GM13976 (cell line): ENCODE results near the gene ADORA1.

Source experiments
- DNase-seq: peaks from one replicate; pipeline ENCODE4 v3.0.0; 2012; ENCODE audit warnings: low spot score
- in situ Hi-C: fragments of 300-500 bp; cut with MboI; formaldehyde crosslinking; loops from one replicate; pipeline ENCODE4 v1.12.0; 2022; ENCODE audit warnings: low sequenced_read_pairs, mixed read lengths, inconsistent platforms; ENCODE audit not compliant: unreplicated experiment
- TF ChIP-seq, protein P1 (sequence below): IDR thresholded peaks from 2 replicates; pipeline ENCODE4 v1.5.1; 2012; ENCODE audit warnings: borderline replicate concordance, mild to moderate bottlenecking; ENCODE audit not compliant: insufficient read depth; ENCODE audit errors: extremely low read depth, missing control alignments, control extremely low read depth

The ADORA1 gene

DNA sequence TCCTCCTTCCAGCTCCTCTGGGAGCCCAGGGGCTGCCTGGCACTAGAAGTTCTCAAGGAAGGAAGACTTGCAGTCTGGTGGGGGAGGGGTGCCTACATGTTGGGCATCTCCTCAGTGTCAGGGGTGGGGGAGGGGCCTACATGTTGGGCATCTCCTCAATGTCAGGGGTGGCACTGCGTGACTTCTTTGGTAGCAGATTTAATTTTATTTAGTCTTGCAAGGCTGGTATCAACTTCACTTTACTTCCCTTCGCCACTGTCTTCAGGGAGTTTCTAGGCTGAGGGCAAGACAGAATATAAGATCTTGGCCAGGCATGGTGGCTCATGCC is 18.5 kb downstream of the ADORA1 start:
- TF ChIP-seq, protein P1, sequence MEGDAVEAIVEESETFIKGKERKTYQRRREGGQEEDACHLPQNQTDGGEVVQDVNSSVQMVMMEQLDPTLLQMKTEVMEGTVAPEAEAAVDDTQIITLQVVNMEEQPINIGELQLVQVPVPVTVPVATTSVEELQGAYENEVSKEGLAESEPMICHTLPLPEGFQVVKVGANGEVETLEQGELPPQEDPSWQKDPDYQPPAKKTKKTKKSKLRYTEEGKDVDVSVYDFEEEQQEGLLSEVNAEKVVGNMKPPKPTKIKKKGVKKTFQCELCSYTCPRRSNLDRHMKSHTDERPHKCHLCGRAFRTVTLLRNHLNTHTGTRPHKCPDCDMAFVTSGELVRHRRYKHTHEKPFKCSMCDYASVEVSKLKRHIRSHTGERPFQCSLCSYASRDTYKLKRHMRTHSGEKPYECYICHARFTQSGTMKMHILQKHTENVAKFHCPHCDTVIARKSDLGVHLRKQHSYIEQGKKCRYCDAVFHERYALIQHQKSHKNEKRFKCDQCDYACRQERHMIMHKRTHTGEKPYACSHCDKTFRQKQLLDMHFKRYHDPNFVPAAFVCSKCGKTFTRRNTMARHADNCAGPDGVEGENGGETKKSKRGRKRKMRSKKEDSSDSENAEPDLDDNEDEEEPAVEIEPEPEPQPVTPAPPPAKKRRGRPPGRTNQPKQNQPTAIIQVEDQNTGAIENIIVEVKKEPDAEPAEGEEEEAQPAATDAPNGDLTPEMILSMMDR = no peak
- in situ Hi-C loops = no loop called here

DNA sequence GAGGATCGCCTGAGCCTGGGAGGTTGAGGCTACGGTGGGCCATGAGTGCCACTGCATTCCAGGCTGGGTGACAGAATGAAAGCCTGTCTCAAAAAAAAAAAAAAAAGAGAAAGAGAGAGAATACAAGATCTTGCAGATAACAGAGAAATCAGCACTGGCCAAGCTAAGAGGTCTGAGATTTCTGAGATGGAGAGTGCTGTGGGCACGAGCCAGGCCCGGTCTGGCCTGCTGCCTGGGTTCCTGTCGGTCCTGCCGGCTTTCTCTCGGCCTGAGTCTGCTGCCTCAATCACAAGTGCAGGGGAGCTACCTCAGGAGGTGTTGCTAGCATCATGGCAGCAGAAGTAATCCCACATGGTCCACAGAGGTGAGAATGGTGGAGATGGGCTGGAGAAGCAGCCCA is 19.0 kb downstream of the ADORA1 start:
- in situ Hi-C loops = no loop called here
- DNase-seq = no peak
- TF ChIP-seq, protein P1 = no peak

More for the DNA sequence above, 18.5 kb downstream of the ADORA1 start:
- no peak for DNase-seq

GRCh38 chr1:203147376-203147775 is 19.9 kb downstream of the ADORA1 start:
- TF ChIP-seq, protein P1 = no peak
- in situ Hi-C loops = no loop called here
- no peak for DNase-seq

DNA sequence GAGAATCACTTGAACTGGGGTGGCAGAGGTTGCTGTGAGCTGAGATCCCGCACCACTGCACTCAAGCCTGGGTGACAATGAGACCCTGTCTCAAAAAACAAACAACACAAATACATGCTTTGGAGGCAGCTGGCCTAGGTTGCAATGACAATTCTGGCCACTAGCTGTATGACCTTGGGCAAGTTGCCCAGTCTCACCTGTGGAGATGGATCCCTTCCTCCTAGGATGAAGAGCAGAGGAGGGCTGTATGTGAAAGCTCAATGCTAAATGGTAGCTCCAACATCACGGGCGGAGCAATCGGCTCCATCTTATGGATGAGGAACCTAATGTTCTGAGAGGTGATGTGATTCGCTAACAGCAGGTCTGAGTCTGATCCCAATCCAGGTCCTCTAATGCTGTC is 20.6 kb downstream of the ADORA1 start:
- DNase-seq = no peak
- in situ Hi-C loops = no loop called here
- TF ChIP-seq, protein P1 = no peak

GRCh38 chr1:203148579-203148978 is 21.1 kb downstream of the ADORA1 start:
- in situ Hi-C loops = no loop called here
- no peak for DNase-seq
- TF ChIP-seq, protein P1 = no peak

DNA sequence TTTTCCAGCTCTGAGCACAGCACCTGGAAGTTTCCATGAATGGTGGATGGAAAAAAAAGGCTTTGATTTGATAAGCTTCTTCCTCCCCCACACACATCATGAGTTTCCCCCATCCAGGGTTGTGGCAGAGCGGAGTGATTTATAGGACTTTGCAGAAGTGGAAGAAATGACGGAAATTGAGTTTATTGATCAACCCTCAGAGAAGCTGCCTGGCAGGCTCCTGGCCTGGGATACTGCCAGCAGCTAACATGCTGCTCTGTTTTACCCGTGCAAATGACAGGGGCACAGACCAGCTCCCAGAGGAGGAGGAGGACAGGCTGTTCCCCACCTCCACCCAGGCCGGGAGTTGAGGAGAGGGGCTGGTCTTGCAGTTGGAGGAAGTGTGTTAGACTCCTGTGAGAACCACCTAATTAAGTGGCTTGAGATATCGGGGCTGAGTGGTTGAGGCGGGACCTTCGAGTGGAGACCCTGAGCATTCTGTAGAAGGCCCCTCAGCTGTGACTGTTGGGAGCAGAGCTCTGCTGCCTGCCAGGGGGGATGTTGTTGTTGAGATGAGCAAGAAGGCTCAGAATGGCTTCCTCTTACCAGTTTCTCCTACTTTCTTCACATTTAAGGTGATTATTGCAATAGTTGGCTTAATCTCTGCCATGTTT is 21.8 kb downstream of the ADORA1 start:
- DNase-seq = no peak
- in situ Hi-C loops = no loop called here
- TF ChIP-seq, protein P1 = no peak
